22Rv1 (cell line): ENCODE data around the gene EXOSC5.
A peak's percentile ranks its signal among the peaks of the same experiment; 100 is the strongest.

ENCODE experiments used
- H3K27ac ChIP-seq: fragments of 450-650 bp; 2 replicates; pipeline ENCODE4 v1.5.1; 2017
- ZFX ChIP-seq: fragments of 450-650 bp; IDR thresholded peaks from 2 replicates; pipeline ENCODE4 v1.6.1; 2017; ENCODE audit warnings: antibody characterized with exemption, borderline replicate concordance
- TF ChIP-seq, protein P1 (sequence below): fragments of 450-650 bp; IDR thresholded peaks from 2 replicates; pipeline ENCODE4 v1.5.1; 2017; ENCODE audit warnings: mild to moderate bottlenecking

EXOSC5 gene

DNA sequence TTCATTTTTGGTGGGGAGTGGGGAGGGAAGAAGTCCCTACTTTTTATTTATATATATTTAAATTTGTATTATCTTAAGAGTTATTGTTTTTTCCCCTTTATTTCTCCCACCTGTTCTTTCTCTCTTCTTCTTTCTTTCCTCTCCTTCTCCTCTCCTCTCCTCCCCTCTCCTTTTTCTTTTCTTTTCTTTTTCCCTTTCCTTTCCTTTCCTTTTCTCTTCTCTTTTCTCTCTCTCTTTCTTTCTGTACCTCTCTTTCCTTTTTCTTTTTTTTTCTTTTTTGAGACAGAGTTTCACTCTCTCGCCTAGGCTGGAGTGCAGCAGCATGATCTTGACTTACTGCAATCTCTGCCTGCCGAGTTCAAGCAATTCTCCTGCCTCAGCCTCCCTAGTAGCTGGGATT is 2.4 kb upstream of the EXOSC5 start:
- TF ChIP-seq, protein P1, sequence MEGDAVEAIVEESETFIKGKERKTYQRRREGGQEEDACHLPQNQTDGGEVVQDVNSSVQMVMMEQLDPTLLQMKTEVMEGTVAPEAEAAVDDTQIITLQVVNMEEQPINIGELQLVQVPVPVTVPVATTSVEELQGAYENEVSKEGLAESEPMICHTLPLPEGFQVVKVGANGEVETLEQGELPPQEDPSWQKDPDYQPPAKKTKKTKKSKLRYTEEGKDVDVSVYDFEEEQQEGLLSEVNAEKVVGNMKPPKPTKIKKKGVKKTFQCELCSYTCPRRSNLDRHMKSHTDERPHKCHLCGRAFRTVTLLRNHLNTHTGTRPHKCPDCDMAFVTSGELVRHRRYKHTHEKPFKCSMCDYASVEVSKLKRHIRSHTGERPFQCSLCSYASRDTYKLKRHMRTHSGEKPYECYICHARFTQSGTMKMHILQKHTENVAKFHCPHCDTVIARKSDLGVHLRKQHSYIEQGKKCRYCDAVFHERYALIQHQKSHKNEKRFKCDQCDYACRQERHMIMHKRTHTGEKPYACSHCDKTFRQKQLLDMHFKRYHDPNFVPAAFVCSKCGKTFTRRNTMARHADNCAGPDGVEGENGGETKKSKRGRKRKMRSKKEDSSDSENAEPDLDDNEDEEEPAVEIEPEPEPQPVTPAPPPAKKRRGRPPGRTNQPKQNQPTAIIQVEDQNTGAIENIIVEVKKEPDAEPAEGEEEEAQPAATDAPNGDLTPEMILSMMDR: no peak
- TF ChIP-seq ZFX: no peak

DNA sequence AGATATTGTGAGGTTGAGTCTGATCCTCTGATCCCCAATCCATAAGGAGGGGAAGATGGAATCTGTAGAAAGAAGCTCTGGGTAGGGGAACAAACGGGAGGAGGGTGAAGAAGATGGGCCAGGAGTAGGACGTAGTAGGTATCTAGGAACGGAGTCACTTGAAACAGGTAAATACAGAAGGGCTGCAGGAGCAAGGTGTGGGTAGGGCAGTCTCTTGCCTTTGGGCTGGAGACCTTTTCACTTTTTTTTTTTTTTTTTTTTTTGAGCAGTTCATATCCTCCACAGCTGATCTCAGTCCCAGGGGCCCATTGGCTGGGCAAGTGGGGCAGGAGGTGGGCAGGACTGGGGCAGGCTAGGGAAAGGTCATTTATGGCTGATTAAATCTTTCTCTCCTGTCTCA is 1.9 kb upstream of the EXOSC5 start:
- TF ChIP-seq, protein P1: no peak
- no peak for TF ChIP-seq ZFX
- H3K27ac ChIP-seq: no peak overlapping the region

More for the DNA sequence above, 2.4 kb upstream of the EXOSC5 start:
- no peak overlapping the region for H3K27ac ChIP-seq

DNA sequence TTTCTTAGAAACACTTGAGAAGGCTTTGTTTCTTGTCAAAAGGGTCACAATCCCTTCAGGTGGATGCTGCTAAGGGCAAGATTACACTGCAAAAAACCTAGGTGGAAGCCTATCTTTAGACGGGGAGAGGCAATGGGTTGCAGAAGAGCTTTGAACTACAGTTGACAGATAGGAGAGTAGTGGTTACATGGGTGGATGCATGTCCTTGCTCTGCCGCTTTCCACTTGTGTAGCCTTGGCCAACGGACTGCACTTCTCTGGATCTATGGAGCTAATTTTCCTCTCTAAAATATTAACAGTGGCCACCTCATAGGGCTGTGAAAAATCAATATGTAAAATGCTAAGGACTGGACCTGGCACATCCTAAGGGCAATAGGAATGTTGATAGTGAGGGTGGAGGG is 1.4 kb upstream of the EXOSC5 start:
- no peak overlapping the region for H3K27ac ChIP-seq
- no peak for TF ChIP-seq ZFX
- TF ChIP-seq, protein P1: no peak

DNA sequence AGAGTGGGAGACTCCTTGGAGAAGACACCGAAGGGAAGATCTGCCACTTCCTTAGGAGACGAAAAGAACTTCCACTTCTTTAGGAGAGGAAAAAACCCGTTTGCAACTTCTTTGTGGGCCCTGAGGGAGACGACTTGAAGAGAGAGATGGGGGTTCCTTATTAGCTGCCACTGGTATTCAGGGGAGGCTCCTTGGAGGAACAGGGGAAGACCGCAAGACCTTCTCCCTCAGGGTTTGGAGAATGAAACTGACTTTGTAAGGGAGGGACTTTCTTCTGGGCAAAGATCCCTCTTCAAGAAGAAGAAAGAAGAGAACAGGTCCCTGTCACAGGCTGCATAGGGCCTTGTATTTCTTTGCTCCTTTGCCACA is 875 bp upstream of the EXOSC5 start:
- TF ChIP-seq, protein P1: no peak
- no peak for TF ChIP-seq ZFX
- peak overlapping the region; percentile 84 for H3K27ac ChIP-seq

DNA sequence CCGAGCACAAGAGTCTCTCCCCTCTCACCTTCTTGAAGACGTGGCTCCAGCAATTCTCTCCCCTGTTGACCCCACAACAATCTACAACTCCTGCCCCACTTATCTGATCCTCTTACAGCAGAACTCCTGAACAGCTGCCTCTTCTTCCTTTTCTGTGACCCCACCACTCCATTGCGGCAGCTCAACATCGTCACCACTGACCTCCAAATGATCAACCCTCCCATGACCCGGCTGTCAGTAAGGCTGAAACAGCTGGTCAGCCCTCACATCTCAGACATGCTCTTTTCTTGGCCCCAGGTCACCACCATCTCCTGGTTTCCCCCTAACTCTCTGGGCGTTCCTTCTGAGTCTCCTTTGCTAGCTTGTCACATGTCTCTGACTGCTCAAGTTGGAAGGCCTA is 1.8 kb downstream of the EXOSC5 start:
- no peak for TF ChIP-seq ZFX
- TF ChIP-seq, protein P1: no peak
- H3K27ac ChIP-seq: no peak overlapping the region

DNA sequence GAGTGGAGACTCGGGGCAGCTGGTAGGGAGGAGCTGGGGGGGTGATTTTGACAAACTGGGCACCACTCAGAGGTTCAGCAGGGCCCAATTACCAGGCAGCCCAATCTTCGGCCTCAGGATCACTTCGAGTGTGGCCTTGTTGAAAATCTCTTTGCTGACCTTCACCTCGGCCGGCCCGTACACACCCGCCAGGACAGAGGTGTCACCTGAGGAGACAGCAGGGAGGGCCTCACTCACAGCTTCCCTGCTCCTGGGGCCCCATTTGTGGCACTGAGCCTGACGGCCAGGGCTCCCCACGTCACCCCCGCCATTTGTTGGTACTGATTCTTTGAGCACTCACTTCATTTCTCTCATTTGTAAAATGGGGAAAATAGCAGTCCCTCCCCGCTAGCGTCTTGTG is 4.4 kb downstream of the EXOSC5 start:
- no peak overlapping the region for H3K27ac ChIP-seq

DNA sequence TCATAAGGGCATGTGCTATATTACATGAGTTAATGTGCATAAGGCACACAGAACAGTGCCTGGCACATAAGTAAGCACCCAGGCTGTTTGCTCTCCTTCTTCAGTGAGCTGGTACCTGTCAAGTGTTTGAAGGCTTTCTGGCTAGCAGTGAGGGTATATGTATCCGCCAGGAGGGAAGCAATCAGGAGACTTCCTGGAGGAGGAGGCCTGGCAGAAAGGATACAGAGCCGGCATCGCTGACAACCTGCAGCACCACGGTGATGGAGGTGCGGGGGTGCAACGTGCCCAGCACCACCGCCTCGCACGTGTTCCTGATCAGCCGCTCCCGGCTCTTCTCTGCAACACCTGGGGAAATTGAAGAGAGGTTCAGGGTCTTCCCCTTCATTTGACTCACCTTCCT is 5.5 kb downstream of the EXOSC5 start:
- no peak for TF ChIP-seq ZFX
- TF ChIP-seq, protein P1: no peak
- H3K27ac ChIP-seq: no peak overlapping the region

More for the DNA sequence above, 4.4 kb downstream of the EXOSC5 start:
- TF ChIP-seq, protein P1: no peak
- TF ChIP-seq ZFX: no peak
